A549 (cell line): ENCODE data around the gene APC. TPM values are rescaled to one million over a fixed set of nuclear protein-coding genes. Genes with fewer than 3 reads are reported as not detected.

Source experiments
- ATAC-seq, 2 experiments: fragments of 200-7000 bp in 1 of 2; fragments of >200 bp in 1 of 2; cut with Nextera tagmentation in 1 of 2; cut with Tn5 transposase in 1 of 2; 3 replicates each; pipeline versions ENCODE4 v1.8.0 to v1.9.1; 2018 to 2020; ENCODE audit warnings: mild to moderate bottlenecking in 1 of 2, moderate library complexity in 1 of 2
- CTCF ChIA-PET: fragments of 300-600 bp; sonication (Branson Sonifier 250); formaldehyde crosslinking; extraction: SDS; loops from one replicate; lab custom pipeline; 2021; ENCODE audit warnings: antibody characterized with exemption, inconsistent platforms; lab: Yijun Ruan, JAX
- POLR2A ChIA-PET: fragments of 350-600 bp; formaldehyde crosslinking; extraction: SDS; loops from one replicate; lab custom pipeline; 2021; ENCODE audit warnings: antibody characterized with exemption, inconsistent platforms; lab: Yijun Ruan, JAX
- DNase-seq, 2 experiments: peaks; one replicate each; pipeline versions ENCODE4 v3.0.0 to v3.0.0-alpha.2; 2011 to 2016; ENCODE audit warnings: low read depth in 1 of 2, low spot score in 1 of 2
- FAIRE-seq: peaks from 2 replicates; lab custom pipeline; 2011; peaks lifted over from hg19 to GRCh38; lab: Jason Lieb, UNC
- H3K27ac ChIP-seq, 2 experiments: fragments of >200 bp; sonication (Bioruptor Twin); formaldehyde crosslinking; 3 replicates each; pipeline ENCODE4 v1.5.1; 2016 to 2017
- H3K4me1 ChIP-seq: fragments of >200 bp; sonication (Bioruptor Twin); formaldehyde crosslinking; 3 replicates; pipeline ENCODE4 v1.6.1; 2016
- H3K4me2 ChIP-seq: fragments of >200 bp; sonication (Bioruptor Twin); formaldehyde crosslinking; 3 replicates; pipeline ENCODE4 v1.6.1; 2016
- H3K4me3 ChIP-seq: fragments of >200 bp; sonication (Bioruptor Twin); formaldehyde crosslinking; 3 replicates; pipeline ENCODE4 v1.5.1; 2016
- H3K9me3 ChIP-seq: fragments of >200 bp; sonication (Bioruptor Twin); formaldehyde crosslinking; 3 replicates; pipeline ENCODE4 v1.6.1; 2016
- CBX2 ChIP-seq: fragments of 200-600 bp; sonication (generic); IDR thresholded peaks from 2 replicates; pipeline ENCODE4 v1.6.1; 2016; ENCODE audit warnings: low read depth, mild to moderate bottlenecking, borderline replicate concordance
- CBX8 ChIP-seq: fragments of 200-600 bp; sonication (generic); IDR thresholded peaks from 2 replicates; pipeline ENCODE4 v1.6.1; 2016
- CHD2 ChIP-seq: fragments of 150-350 bp; IDR thresholded peaks from 2 replicates; pipeline ENCODE4 v1.6.1; 2014; ENCODE audit warnings: low read length; ENCODE audit not compliant: partially characterized antibody
- EHMT2 ChIP-seq: fragments of 200-600 bp; sonication (generic); IDR thresholded peaks from 2 replicates; pipeline ENCODE4 v1.6.1; 2016; ENCODE audit warnings: antibody characterized with exemption, low read depth, mild to moderate bottlenecking, moderate library complexity
- FOXS1 ChIP-seq: fragments of 250-450 bp; sonication (Bioruptor Pico); IDR thresholded peaks from 2 replicates; pipeline ENCODE4 v1.5.0; 2020; ENCODE audit warnings: mild to moderate bottlenecking, moderate library complexity
- GATA3 ChIP-seq: IDR thresholded peaks from 2 replicates; pipeline ENCODE4 v1.6.1; 2012; ENCODE audit warnings: borderline replicate concordance
- HOXB13 ChIP-seq: fragments of 250-450 bp; sonication (Bioruptor Pico); IDR thresholded peaks from 2 replicates; pipeline ENCODE4 v1.5.0; 2020; ENCODE audit warnings: low read depth, mild to moderate bottlenecking, moderate library complexity
- KDM5A ChIP-seq: fragments of 200-600 bp; sonication (generic); IDR thresholded peaks from 2 replicates; pipeline ENCODE4 v1.6.1; 2016; ENCODE audit warnings: antibody characterized with exemption, mild to moderate bottlenecking
- MYC ChIP-seq: IDR thresholded peaks from 2 replicates; pipeline ENCODE4 v1.6.1; 2012; ENCODE audit warnings: mild to moderate bottlenecking, inconsistent platforms, low read length, improper control_type of control experiment, borderline replicate concordance
- NPAS2 ChIP-seq: fragments of 250-450 bp; sonication (Bioruptor Pico); IDR thresholded peaks from 2 replicates; pipeline ENCODE4 v1.8.0; 2022; ENCODE audit warnings: mild to moderate bottlenecking, moderate library complexity, borderline replicate concordance
- PHF8 ChIP-seq: fragments of 200-600 bp; sonication (generic); IDR thresholded peaks from 2 replicates; pipeline ENCODE4 v1.6.1; 2016; ENCODE audit warnings: low read depth, mild to moderate bottlenecking, antibody characterized with exemption, moderate library complexity, borderline replicate concordance
- POLR2AphosphoS2 ChIP-seq: conservative IDR thresholded peaks from 2 replicates; pipeline ENCODE4 v1.6.1; 2012; ENCODE audit warnings: low read length, improper control_type of control experiment, inconsistent platforms
- RCOR1 ChIP-seq: fragments of 150-350 bp; IDR thresholded peaks from 2 replicates; pipeline ENCODE4 v1.6.1; 2014; ENCODE audit warnings: antibody characterized with exemption, low read length, low read depth
- ZFP36 ChIP-seq: fragments of 450-650 bp; IDR thresholded peaks from 2 replicates; pipeline ENCODE4 v1.6.1; 2014; ENCODE audit warnings: borderline replicate concordance; ENCODE audit not compliant: partially characterized antibody
- ZSCAN20 ChIP-seq: fragments of 250-450 bp; sonication (Bioruptor Pico); IDR thresholded peaks from 2 replicates; pipeline ENCODE4 v1.8.0; 2022; ENCODE audit warnings: mild to moderate bottlenecking, moderate library complexity
- WGBS: methylation state at CpG from one replicate; pipeline ENCODE4 v1.1.6; 2017; ENCODE audit errors: missing lambda C conversion rate; 5-methylcytosine and 5-hydroxymethylcytosine counted together
- polyA plus RNA-seq, 4 experiments: library from polyadenylated mRNA; depleted of rRNA in 3 of 4; stranded (reverse); fragments of >200 nt; fragmentation: RNase III in 1 of 4; extraction: RNeasy Plus Mini Kit Qiagen cat#74134 plus additional on column Dnase treatment in 1 of 4; gene quantifications; 2 replicates in 3 of 4; 3 replicates in 1 of 4; pipeline ENCODE4 v1.2.3, GENCODE V29; 2011 to 2017
- TF ChIP-seq, protein P1 (sequence below): fragments of 200-600 bp; sonication (generic); IDR thresholded peaks from 2 replicates; pipeline ENCODE4 v1.6.1; 2016; ENCODE audit warnings: antibody characterized with exemption, mild to moderate bottlenecking, moderate library complexity
- TF ChIP-seq, protein P2 (sequence below): IDR thresholded peaks from 2 replicates; pipeline ENCODE4 v1.6.1; 2012
- TF ChIP-seq, protein P3 (sequence below): fragments of 250-450 bp; sonication (Bioruptor Pico); IDR thresholded peaks from 2 replicates; pipeline ENCODE4 v1.5.0; 2020; ENCODE audit warnings: low read depth, mild to moderate bottlenecking, moderate library complexity
- TF ChIP-seq, protein P4 (sequence below): IDR thresholded peaks from 2 replicates; pipeline ENCODE4 v1.6.1; 2012; ENCODE audit warnings: low read depth, borderline replicate concordance
- TF ChIP-seq, protein P5 (sequence below): fragments of >200 bp; sonication (Bioruptor Twin); formaldehyde crosslinking; IDR thresholded peaks from 2 replicates; pipeline ENCODE4 v1.6.1; 2016
- TF ChIP-seq, protein P6 (sequence below): fragments of 250-450 bp; sonication (Bioruptor Pico); IDR thresholded peaks from 2 replicates; pipeline ENCODE4 v1.5.0; 2021; ENCODE audit warnings: mild to moderate bottlenecking, moderate library complexity, borderline replicate concordance

The APC gene
- polyA plus RNA-seq, 2 of the 4 experiments (the other 2 are of a cell fraction): 10.6 to 21.2 TPM

DNA sequence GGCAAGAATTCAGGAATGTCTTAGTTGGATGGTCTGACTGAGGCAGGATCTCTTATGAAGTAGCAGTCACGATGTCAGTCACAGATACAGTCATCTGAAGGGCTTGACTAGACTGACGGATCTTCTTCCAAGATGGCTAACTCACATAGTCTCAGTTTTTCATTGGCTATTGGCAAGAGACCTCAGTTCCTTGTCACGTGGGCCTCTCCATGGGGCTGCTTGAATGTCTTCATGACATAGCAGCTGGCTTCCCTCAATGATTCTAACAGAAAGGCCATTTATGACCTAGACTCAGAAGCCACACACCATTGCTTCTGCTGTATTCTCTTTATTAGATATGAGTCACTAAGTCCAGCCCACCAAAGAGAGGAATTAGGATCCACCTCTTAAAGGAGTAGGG, 4.7 kb downstream of the APC start:
- ChIA-PET POLR2A (no interaction called here), CTCF (no interaction called here)
- DNase-seq (no peak), ATAC-seq (0 out of 6 replicates have a peak, but pooled peaks of 1 of the 2 experiments have one; percentile 12), FAIRE-seq (no peak)
- Histone ChIP-seq H3K4me2 (no peak overlapping the region), H3K4me3 (no peak overlapping the region), H3K9me3 (no peaks in the 10 kb centered on the region), H3K27ac (no peak overlapping the region), H3K4me1 (0 out of 3 replicates have a peak, but pooled peaks cover 5% of the 10 kb centered on the region)
- 87% methylated on average over 3 of the region's 3 CpGs for WGBS
- TF ChIP-seq PHF8 (no peak), GATA3 (no peak), CBX2 (no peak), ZSCAN20 (CRISPR knock-in tag) (no peak)
- TF ChIP-seq, protein P1, sequence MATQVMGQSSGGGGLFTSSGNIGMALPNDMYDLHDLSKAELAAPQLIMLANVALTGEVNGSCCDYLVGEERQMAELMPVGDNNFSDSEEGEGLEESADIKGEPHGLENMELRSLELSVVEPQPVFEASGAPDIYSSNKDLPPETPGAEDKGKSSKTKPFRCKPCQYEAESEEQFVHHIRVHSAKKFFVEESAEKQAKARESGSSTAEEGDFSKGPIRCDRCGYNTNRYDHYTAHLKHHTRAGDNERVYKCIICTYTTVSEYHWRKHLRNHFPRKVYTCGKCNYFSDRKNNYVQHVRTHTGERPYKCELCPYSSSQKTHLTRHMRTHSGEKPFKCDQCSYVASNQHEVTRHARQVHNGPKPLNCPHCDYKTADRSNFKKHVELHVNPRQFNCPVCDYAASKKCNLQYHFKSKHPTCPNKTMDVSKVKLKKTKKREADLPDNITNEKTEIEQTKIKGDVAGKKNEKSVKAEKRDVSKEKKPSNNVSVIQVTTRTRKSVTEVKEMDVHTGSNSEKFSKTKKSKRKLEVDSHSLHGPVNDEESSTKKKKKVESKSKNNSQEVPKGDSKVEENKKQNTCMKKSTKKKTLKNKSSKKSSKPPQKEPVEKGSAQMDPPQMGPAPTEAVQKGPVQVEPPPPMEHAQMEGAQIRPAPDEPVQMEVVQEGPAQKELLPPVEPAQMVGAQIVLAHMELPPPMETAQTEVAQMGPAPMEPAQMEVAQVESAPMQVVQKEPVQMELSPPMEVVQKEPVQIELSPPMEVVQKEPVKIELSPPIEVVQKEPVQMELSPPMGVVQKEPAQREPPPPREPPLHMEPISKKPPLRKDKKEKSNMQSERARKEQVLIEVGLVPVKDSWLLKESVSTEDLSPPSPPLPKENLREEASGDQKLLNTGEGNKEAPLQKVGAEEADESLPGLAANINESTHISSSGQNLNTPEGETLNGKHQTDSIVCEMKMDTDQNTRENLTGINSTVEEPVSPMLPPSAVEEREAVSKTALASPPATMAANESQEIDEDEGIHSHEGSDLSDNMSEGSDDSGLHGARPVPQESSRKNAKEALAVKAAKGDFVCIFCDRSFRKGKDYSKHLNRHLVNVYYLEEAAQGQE: no peak
- TF ChIP-seq, protein P2, sequence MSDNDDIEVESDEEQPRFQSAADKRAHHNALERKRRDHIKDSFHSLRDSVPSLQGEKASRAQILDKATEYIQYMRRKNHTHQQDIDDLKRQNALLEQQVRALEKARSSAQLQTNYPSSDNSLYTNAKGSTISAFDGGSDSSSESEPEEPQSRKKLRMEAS: no peak

DNA sequence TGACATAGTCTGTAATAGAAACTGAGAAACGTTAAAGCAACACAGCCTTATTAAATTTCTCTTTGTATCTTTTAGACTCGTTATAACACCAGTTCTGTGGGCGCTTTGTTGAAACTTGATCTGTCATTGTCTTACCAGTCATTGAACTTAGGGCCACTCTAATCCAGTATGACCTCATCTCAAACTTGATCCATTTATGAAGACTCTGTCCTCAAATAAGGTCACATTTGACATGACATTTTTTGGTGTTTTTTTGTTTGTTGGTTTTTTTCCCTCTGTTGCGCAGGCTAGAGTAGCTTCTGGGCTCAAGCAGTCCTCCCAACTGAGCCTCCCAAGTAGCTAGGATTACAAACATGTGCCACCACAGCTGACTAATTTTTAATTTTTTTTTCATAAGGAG, 5.9 kb downstream of the APC start:
- ATAC-seq: no peak
- no peak for DNase-seq
- no peak for FAIRE-seq
- Histone ChIP-seq H3K9me3 (no peaks in the 10 kb centered on the region), H3K27ac (no peak overlapping the region), H3K4me1 (no peaks in the 10 kb centered on the region), H3K4me2 (no peak overlapping the region), H3K4me3 (no peak overlapping the region)
- ChIA-PET POLR2A (no interaction called here), CTCF (no interaction called here)
- 88% methylated on average over 4 of the region's 4 CpGs for WGBS
- TF ChIP-seq, protein P3, sequence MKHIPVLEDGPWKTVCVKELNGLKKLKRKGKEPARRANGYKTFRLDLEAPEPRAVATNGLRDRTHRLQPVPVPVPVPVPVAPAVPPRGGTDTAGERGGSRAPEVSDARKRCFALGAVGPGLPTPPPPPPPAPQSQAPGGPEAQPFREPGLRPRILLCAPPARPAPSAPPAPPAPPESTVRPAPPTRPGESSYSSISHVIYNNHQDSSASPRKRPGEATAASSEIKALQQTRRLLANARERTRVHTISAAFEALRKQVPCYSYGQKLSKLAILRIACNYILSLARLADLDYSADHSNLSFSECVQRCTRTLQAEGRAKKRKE (CRISPR knock-in tag): no peak
- TF ChIP-seq, protein P4, sequence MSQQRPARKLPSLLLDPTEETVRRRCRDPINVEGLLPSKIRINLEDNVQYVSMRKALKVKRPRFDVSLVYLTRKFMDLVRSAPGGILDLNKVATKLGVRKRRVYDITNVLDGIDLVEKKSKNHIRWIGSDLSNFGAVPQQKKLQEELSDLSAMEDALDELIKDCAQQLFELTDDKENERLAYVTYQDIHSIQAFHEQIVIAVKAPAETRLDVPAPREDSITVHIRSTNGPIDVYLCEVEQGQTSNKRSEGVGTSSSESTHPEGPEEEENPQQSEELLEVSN: no peak
- TF ChIP-seq, protein P5, sequence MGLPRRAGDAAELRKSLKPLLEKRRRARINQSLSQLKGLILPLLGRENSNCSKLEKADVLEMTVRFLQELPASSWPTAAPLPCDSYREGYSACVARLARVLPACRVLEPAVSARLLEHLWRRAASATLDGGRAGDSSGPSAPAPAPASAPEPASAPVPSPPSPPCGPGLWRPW: no peak
- TF ChIP-seq CBX8 (no peak), ZFP36 (no peak), CBX2 (no peak), NPAS2 (CRISPR knock-in tag) (no peak), RCOR1 (no peak), KDM5A (no peak), MYC (no peak), FOXS1 (CRISPR knock-in tag) (no peak), CHD2 (no peak), POLR2AphosphoS2 (no peak), EHMT2 (no peak), HOXB13 (CRISPR knock-in tag) (no peak)
- TF ChIP-seq, protein P6, sequence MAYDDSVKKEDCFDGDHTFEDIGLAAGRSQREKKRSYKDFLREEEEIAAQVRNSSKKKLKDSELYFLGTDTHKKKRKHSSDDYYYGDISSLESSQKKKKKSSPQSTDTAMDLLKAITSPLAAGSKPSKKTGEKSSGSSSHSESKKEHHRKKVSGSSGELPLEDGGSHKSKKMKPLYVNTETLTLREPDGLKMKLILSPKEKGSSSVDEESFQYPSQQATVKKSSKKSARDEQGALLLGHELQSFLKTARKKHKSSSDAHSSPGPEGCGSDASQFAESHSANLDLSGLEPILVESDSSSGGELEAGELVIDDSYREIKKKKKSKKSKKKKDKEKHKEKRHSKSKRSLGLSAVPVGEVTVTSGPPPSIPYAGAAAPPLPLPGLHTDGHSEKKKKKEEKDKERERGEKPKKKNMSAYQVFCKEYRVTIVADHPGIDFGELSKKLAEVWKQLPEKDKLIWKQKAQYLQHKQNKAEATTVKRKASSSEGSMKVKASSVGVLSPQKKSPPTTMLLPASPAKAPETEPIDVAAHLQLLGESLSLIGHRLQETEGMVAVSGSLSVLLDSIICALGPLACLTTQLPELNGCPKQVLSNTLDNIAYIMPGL (CRISPR knock-in tag): no peak
